Measurements from ENCODE around the gene DPAGT1. TPM values are rescaled to one million over a fixed set of nuclear protein-coding genes. Genes with fewer than 3 reads are reported as not detected.

Gene DPAGT1
- total RNA-seq, 2 donors from 2014 or later, result 49.4 to 51.9 TPM

- peaks cover 18% of the 10 kb centered on the region for H3K4me1 Mint-ChIP-seq
Observed at GRCh38 chr11:119095066-119095880, 6.4 kb downstream of the DPAGT1 start.

GRCh38 chr11:119094816-119095065 lies 6.9 kb downstream of the DPAGT1 start:
- Mint-ChIP-seq H3K27ac (peak overlapping the region; percentile 95), H3K4me1 (peaks cover 15% of the 10 kb centered on the region), H3K27me3 (ENCODE audit: insufficient read depth) (no peaks in the 10 kb centered on the region), H3K4me3 (peak overlapping the region; percentile 93), H3K9me3 (no peaks in the 10 kb centered on the region), H3K36me3 (ENCODE audit: low read depth) (peaks cover 46% of the 10 kb centered on the region)
- 0 to 2% methylated on average over 10 to 19 of the region's 19 CpGs for WGBS, 2 experiments (ENCODE audit: insufficient coverage in 1 of 2, insufficient read length in 1 of 2)
- Histone ChIP-seq H3K27me3 (ENCODE audit: control insufficient read depth, insufficient read depth, low read length, poor library complexity, severe bottlenecking) (no peaks in the 10 kb centered on the region), H3K36me3 (ENCODE audit: control insufficient read depth, insufficient read depth, low read length) (peaks cover 67% of the 10 kb centered on the region), H3K27ac (ENCODE audit: low read depth, low read length) (no peak overlapping the region), H3K4me1 (ENCODE audit: control insufficient read depth, insufficient read depth, low read length) (peaks cover 11% of the 10 kb centered on the region), H3K9me3 (ENCODE audit: control insufficient read depth, low read length) (no peaks in the 10 kb centered on the region), H3K9ac (ENCODE audit: extremely low read depth, low read length, poor library complexity, severe bottlenecking) (peak overlapping the region; percentile 93), H3K4me3 (ENCODE audit: low read length) (peak overlapping the region; percentile 97)
- DNase-seq, result no peak
- TF ChIP-seq CTCF (conservative IDR thresholded peaks at IDR 0.05), result peak; percentile 83

More at GRCh38 chr11:119095066-119095880, 6.4 kb downstream of the DPAGT1 start:
- H3K27me3 ChIP-seq (ENCODE audit: control insufficient read depth, insufficient read depth, low read length, poor library complexity, severe bottlenecking), result no peaks in the 10 kb centered on the region
- peak overlapping the region; percentile 97 for H3K4me3 ChIP-seq (ENCODE audit: low read length)
- DNase-seq, result peak; percentile 100
- H3K36me3 ChIP-seq (ENCODE audit: control insufficient read depth, insufficient read depth, low read length), result peaks cover 67% of the 10 kb centered on the region
- Mint-ChIP-seq H3K27ac (peak overlapping the region; percentile 95), H3K36me3 (ENCODE audit: low read depth) (peaks cover 50% of the 10 kb centered on the region), H3K4me3 (peak overlapping the region; percentile 93), H3K9me3 (no peaks in the 10 kb centered on the region), H3K27me3 (ENCODE audit: insufficient read depth) (no peaks in the 10 kb centered on the region)
- 0% methylated on average over 35 to 79 of the region's 79 CpGs for WGBS, 2 experiments (ENCODE audit: insufficient coverage in 1 of 2, insufficient read length in 1 of 2)
- TF ChIP-seq CTCF (conservative IDR thresholded peaks at IDR 0.05), result peak; percentile 48
- no peaks in the 10 kb centered on the region for H3K9me3 ChIP-seq (ENCODE audit: control insufficient read depth, low read length)
- H3K4me1 ChIP-seq (ENCODE audit: control insufficient read depth, insufficient read depth, low read length), result peaks cover 11% of the 10 kb centered on the region
- H3K27ac ChIP-seq (ENCODE audit: low read depth, low read length), result peak overlapping the region; percentile 87
- H3K9ac ChIP-seq (ENCODE audit: extremely low read depth, low read length, poor library complexity, severe bottlenecking), result peak overlapping the region; percentile 93

- no peak for TF ChIP-seq CTCF (conservative IDR thresholded peaks at IDR 0.05)
- Mint-ChIP-seq H3K27ac (peak overlapping the region; percentile 95), H3K4me3 (peak overlapping the region; percentile 93), H3K4me1 (peaks cover 15% of the 10 kb centered on the region), H3K27me3 (ENCODE audit: insufficient read depth) (no peaks in the 10 kb centered on the region), H3K36me3 (ENCODE audit: low read depth) (peaks cover 46% of the 10 kb centered on the region), H3K9me3 (no peaks in the 10 kb centered on the region)
- 0% methylated on average over 29 to 81 of the region's 81 CpGs for WGBS, 2 experiments (ENCODE audit: insufficient coverage in 1 of 2, insufficient read length in 1 of 2)
- Histone ChIP-seq H3K4me3 (ENCODE audit: low read length) (peak overlapping the region; percentile 97), H3K27ac (ENCODE audit: low read depth, low read length) (peak overlapping the region; percentile 42), H3K27me3 (ENCODE audit: control insufficient read depth, insufficient read depth, low read length, poor library complexity, severe bottlenecking) (no peaks in the 10 kb centered on the region), H3K36me3 (ENCODE audit: control insufficient read depth, insufficient read depth, low read length) (peaks cover 67% of the 10 kb centered on the region), H3K4me1 (ENCODE audit: control insufficient read depth, insufficient read depth, low read length) (peaks cover 11% of the 10 kb centered on the region), H3K9me3 (ENCODE audit: control insufficient read depth, low read length) (no peaks in the 10 kb centered on the region), H3K9ac (ENCODE audit: extremely low read depth, low read length, poor library complexity, severe bottlenecking) (peak overlapping the region; percentile 93)
- peak; percentile 64 for DNase-seq
Observed at GRCh38 chr11:119093942-119094815, 7.5 kb downstream of the DPAGT1 start.
